DMS153 (cell line): Measurements from ENCODE around the gene ATP1A2.
A peak's percentile ranks its signal among the peaks of the same experiment; 100 is the strongest.

Source experiments
- DNase-seq: peaks from one replicate; lab custom pipeline; 2025; lab: John Stamatoyannopoulos, UW

Gene ATP1A2

GRCh38 chr1:160085686-160086455, 29.7 kb upstream of the ATP1A2 start:
- peak; percentile 44 for DNase-seq

GRCh38 chr1:160086456-160086892, 29.1 kb upstream of the ATP1A2 start:
- no peak for DNase-seq

- DNase-seq, result no peak
Measured at GRCh38 chr1:160087118-160087662, 28.4 kb upstream of the ATP1A2 start.

GRCh38 chr1:160089883-160090282, 25.7 kb upstream of the ATP1A2 start:
- DNase-seq, result no peak

GRCh38 chr1:160090760-160091159, 24.8 kb upstream of the ATP1A2 start:
- no peak for DNase-seq

- DNase-seq, result no peak
Measured at GRCh38 chr1:160091666-160092223, 23.8 kb upstream of the ATP1A2 start.

GRCh38 chr1:160092366-160093068, 23.0 kb upstream of the ATP1A2 start:
- DNase-seq, result no peak

GRCh38 chr1:160093069-160093395, 22.5 kb upstream of the ATP1A2 start:
- DNase-seq, result no peak

- DNase-seq, result no peak
Measured at GRCh38 chr1:160093624-160094290, 21.8 kb upstream of the ATP1A2 start.

- no peak for DNase-seq
Measured at GRCh38 chr1:160094291-160094625, 21.3 kb upstream of the ATP1A2 start.

GRCh38 chr1:160094806-160095205, 20.8 kb upstream of the ATP1A2 start:
- DNase-seq, result no peak

GRCh38 chr1:160095382-160096105, 20.0 kb upstream of the ATP1A2 start:
- no peak for DNase-seq

- DNase-seq, result no peak
Measured at GRCh38 chr1:160096274-160097116, 19.1 kb upstream of the ATP1A2 start.

- DNase-seq, result no peak
Measured at GRCh38 chr1:160097151-160097910, 18.2 kb upstream of the ATP1A2 start.

- peak; percentile 87 for DNase-seq
Measured at GRCh38 chr1:160097911-160098851, 17.4 kb upstream of the ATP1A2 start, which contains the start of gene IGSF8. IGSF8 (minus strand) TSS chr1:160098619; CDS start chr1:160098472, 147 bp downstream.

GRCh38 chr1:160098852-160099561, 16.6 kb upstream of the ATP1A2 start:
- peak; percentile 93 for DNase-seq

GRCh38 chr1:160099716-160100375, 15.7 kb upstream of the ATP1A2 start:
- no peak for DNase-seq
